Activated gamma-delta T cell treated with Interleukin-2 at 50 U/mL for 16 hours (primary cell): ENCODE results near the gene ITGB8.

Experiments
- DNase-seq: peaks from one replicate; pipeline ENCODE4 v3.0.0-alpha.2; 2020

The ITGB8 gene

DNA sequence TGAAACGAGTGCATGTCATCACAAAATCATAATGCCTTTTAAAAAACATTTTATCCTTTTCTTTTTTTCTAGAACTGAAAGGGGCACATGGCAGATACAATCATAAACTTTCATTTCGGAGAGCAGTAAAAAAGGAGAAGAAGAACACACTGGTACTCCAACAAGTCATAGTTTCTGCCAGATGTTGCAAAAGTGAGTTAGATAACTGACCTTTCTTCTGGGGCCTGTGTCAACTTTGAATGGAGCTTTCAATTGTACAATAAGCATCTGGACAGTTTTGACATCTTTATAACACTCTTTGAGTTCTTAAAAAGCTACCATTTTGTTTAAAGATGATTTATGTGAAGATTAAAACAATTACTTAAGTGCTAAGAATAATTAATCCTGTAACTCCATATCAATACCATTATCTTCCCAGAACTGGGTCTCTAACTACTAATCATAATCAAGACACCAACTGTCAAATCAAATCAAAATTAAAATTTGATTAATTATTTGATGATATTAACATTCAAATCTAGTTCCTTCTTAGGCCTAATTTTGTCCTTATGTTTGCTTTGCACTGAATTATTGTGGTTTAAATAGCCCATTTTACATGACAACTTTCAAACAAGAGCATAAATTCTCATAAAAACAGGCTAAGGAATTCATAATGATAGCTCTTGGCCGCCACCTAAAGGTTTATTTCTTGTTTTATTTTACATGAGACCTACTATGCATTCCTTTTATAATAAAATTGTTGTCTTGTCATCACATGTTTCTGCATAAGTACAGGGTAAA is 19.5 kb upstream of the ITGB8 start:
- no peak for DNase-seq

DNA sequence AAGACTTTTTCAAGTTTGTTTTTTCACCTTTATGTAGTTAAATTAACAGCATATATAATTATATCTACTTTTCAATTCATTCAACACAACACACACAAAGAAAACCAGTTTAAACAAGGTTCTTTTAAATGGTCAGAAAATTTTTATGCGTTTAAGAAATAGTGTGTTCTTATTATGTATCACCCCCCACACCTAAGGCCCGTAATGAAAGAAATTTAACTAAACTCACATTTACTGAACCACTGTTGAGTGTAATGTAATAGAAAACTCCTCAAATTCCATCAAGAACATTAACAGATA is 19.0 kb upstream of the ITGB8 start:
- no peak for DNase-seq

DNA sequence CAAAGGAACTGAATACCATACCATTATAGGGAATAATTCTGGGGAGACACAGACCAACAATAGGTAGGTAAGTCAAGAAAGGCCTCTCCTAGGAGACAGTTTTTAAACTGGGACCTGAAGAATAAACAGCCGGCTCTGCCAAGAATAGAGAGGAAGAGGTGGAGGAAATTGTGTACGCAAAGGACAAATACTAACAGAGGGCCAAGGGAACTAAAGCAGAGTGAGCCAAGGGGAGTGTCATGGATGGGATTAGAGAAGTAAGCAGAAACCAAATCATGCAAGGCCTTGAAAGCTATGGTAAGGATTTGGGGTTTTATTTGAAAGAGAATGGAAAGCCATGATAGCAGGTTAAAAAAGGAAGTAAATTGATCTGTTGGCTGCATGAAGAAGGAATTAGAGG is 18.1 kb upstream of the ITGB8 start:
- DNase-seq: no peak

DNA sequence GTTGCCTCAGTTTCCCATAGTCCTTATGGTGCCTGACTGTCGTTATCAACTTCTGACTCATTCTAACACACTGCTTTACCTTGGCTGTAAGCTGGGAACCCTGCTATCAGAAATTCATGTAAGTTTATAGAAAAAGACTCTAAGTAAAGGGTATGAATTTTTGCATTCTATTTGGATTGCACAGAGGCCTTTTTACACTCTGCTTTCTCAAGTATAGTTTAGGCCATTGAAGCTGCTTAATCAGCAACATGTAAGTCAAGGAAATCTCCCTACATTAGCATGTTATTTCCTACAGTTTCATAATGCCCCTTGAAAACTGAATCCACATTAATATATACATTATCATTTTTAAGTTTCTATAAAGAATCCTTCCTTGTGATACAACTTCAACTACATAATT is 17.1 kb upstream of the ITGB8 start:
- DNase-seq: no peak

DNA sequence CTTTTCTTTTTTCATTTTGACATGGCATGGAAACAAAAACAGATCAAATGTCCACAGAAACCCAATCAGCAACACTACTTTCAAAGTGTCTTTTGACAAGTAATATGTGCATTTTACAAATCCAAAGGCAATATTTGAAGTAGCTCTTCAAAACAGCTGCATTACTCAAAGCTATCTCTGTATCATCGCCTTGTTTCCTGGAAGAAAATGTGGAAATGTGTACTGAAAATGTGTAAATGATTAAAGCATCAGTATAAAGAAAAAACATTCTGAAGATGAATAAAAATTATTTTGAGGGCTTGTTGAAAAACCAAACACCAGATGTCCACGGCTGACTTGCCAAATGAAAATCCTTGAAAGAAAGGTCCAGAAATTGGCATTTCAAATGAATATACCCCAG is 16.5 kb upstream of the ITGB8 start:
- DNase-seq: no peak

DNA sequence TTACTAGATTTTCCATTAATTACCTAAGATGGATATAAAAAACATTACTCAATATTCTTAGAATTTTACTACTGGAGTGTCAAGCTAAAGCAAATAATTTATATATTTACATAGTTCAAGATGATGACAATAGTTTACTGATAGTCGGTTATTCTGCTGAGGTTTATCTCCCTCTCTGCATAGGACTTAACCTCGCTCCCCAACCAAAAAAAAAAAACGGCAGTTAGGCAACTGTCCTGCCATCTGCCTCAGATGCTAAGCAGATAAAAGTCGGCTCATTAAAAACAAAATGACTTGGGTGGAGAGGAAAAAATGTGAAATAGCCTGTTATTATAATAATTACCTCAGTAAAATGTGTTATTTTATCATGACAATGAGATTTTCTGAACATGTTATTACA is 14.0 kb upstream of the ITGB8 start:
- DNase-seq: no peak

DNA sequence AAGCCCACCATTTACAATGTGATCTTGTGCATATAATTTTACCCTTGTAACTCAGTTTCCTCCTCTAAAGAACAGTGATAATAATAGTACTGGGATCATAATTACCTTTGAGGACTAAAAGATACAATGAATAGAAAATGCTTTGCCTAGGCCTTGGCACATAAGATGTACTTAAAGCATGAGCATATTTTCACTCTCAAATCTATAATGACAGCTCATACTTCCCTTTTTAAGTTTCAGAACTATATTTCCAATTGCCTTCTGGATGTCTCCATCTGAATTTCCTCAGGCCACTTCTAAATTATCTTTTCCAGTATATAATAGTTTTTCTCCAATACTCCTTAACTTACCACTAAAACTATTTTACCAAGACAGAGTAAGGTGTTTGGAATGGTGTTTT is 13.3 kb upstream of the ITGB8 start:
- DNase-seq: no peak

DNA sequence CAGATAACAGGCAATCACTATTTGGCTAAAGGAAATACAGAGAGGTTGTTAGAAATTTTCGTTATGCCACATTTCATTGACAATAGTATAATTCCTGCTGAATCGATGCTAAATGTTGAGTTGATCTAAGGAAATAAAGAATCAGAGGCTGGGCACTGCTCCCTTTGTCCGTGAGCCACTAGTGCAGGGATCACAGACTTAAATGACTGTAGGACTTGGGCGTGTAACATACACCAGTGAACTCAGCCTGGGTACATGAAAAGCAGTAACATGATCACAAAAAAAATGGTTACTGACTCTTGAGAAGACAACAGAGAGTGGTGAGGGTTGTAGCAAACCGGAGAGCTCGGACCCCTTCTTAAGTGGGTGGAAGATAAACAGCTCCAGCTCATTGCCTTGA is 11.8 kb upstream of the ITGB8 start:
- DNase-seq: no peak

DNA sequence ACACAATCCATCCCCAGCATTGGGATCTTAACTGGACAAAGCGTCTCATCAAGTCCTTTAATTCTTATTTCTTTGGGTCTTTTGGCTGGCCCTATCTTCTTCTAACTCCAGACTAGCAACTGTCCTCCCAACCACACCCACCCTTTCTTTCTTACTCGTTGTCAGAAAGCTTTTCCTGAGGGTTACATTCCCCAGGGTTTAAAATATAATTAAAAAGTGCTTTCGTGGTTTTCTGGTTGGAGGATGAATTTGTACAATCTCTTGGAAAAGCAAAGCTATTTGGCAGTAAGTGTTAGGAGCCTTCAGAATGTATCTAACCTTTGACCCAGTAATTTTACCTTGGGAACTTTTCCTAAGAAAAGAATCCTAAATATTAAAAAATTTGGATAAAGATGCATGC is 10.4 kb upstream of the ITGB8 start:
- DNase-seq: no peak

DNA sequence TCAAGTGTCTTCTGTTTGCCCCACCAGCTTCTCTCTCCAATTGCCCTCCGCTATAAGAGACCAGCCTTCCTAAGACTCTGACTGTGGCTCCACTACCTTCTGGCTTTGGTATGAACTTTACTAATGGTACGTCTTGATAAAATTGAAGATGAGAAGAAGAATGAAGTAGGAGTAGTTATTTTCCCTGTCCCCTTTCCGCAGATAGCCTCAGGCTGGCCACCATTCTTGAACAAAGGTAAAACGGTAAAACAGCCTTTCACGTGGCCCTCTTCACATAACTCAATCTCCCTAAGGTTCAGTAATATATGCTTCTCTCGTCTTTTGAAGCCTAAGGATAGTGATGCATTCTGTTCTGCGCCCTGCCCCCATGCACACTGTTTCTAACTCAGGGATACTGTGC is 9.9 kb upstream of the ITGB8 start:
- no peak for DNase-seq

DNA sequence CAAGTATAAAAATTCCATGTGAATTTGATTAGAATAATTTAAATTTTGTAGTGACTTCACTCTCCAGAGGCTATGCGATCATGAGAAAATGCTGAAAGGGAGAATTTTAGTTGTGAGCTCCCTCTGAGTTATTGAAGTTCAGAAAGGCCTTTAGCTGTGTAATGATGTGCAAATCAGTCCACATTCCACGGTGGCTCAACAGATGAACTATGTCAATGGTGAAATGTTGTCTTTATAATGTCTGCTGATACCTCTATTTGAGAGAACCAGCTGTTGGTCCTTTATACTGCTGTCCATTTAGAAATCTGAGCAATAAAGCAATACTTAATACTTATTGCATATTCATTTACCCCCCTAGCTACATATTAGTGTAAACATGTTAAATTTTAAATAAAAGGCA is 7.1 kb upstream of the ITGB8 start:
- no peak for DNase-seq

DNA sequence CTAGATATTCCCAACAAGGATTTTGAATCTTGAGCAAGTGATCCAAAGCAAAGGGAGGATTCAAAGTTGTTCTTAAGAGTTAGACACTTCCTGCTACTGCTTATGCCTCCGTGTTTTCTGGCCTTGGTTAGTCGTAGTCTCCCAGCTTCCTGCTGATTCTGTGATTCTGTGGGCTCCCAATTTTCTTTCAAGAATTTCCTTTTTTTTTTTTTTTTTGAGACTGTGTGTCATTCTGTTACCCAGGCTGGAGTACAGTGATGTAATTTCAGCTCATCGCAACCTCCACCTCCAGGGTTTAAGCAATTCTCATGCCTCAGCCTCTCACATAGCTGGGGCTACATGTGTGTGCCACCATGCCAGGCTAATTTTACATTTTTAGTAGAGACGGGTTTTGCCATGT is 4.4 kb upstream of the ITGB8 start:
- no peak for DNase-seq

DNA sequence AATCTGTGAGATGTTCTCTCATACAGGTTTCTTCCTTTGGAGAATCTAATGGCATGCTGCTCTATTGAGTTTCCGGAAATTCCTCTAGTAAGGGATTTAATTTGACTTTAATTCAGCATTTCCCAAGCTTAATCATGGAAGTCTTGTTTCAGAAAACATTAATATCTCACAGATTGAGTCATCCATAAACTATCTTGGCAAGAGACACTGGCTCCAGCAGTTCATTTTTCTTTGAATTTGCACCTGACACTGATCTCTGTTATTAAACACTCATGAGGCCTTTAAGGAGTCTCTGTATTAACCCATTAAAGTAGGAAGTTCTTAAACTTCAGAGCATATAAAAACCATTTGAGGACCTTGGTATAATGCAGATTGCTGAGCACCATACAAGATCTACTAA is 3.6 kb upstream of the ITGB8 start:
- no peak for DNase-seq

DNA sequence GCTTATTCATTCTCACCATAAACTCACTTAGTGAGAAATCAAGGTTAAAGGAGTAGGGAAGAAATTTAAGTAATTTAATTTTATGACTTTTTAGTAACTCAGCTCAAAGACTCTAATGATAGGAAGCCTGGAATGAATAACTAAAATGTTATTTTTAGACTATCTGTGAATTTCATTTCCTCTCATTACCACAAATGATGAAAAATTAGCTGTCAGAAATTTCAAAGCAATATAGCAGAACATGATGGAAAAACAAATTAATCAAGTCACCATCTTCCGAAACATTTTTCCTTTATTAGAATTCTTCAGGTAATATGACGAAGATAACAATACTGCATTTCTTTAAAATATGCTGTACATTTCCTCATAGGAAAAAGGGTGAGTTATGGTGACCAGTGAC is 2.7 kb upstream of the ITGB8 start:
- no peak for DNase-seq

DNA sequence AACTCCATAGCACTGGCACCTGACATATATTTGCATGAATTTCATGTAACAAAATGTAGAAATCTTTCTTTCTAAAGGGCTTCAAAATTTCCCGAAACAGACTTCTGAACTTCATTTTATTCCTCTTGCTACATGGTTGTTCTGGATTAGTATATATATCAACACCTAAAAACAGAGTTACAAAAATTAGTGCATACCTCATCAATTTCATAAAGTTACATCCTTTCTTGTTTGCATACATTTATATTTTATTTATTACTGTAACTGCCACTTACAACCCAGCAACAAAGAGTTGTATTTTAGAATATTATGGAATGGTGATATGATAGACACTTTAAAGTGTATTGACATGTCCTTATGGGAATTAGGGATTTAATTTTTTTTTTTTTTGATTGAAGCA is 2.0 kb upstream of the ITGB8 start:
- no peak for DNase-seq

DNA sequence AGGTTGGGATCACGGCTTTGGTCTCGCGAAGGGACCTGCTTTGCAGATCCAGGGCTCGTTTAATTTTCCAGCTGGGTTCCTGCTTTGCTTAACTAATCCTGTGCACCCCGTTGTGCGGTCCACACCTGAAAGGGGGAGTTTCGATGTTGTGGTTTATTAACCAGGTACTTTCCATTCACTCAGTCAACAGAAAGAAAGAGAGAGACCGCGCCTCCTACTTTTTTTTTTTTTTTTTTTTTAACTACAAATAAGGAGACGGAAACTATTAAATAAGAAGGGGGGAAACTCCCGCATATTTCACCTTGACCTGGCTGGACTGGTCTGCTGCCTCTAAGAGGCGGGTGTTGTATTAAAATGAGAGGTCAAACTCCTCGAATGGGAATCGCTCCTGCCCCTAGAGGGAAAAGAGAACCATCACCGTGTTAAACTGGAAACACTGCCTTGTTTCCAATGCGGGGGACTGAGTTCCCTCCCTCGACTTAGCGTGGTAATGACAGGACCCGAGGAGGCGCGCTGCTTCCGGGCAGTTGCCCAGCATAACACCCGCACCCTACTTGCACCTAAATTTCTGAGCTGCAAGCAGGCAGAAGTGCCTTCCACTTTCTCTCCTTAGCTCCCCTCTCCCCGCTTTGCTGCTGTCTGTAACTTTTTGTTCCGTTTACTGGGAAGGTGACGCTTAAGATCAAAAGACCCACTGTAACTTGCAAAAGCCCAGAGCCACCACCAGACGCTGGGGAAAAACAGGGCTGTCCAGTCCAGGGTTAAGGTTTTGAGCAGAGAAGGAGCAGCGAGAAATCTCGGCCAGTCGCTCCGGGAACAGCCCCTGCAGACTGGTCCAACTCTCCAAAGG is 1.1 kb upstream of the ITGB8 start:
- DNase-seq: no peak

DNA sequence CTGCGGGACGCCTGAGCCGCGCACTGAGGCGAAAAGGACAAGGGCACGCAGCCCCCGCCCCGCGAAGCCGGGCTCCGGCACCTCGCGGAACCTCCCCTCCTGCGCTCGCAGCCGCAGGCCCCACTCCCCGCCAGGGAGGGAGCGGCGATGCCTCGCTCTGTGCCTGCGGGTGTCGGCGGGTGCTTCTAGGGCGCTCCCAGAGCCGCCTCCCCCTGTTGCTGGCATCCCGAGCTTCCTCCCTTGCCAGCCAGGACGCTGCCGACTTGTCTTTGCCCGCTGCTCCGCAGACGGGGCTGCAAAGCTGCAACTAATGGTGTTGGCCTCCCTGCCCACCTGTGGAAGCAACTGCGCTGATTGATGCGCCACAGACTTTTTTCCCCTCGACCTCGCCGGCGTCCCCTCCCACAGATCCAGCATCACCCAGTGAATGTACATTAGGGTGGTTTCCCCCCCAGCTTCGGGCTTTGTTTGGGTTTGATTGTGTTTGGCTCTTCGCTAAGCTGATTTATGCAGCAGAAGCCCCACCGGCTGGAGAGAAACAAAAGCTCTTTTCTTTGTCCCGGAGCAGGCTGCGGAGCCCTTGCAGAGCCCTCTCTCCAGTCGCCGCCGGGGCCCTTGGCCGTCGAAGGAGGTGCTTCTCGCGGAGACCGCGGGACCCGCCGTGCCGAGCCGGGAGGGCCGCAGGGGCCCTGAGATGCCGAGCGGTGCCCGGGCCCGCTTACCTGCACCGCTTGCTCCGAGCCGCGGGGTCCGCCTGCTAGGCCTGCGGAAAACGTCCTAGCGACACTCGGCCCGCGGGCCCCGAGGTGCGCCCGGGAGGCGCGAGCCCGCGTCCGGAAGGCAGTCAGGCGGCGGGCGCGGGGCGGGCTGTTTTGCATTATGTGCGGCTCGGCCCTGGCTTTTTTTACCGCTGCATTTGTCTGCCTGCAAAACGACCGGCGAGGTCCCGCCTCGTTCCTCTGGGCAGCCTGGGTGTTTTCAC is 519 bp downstream of the ITGB8 start:
- DNase-seq: no peak

DNA sequence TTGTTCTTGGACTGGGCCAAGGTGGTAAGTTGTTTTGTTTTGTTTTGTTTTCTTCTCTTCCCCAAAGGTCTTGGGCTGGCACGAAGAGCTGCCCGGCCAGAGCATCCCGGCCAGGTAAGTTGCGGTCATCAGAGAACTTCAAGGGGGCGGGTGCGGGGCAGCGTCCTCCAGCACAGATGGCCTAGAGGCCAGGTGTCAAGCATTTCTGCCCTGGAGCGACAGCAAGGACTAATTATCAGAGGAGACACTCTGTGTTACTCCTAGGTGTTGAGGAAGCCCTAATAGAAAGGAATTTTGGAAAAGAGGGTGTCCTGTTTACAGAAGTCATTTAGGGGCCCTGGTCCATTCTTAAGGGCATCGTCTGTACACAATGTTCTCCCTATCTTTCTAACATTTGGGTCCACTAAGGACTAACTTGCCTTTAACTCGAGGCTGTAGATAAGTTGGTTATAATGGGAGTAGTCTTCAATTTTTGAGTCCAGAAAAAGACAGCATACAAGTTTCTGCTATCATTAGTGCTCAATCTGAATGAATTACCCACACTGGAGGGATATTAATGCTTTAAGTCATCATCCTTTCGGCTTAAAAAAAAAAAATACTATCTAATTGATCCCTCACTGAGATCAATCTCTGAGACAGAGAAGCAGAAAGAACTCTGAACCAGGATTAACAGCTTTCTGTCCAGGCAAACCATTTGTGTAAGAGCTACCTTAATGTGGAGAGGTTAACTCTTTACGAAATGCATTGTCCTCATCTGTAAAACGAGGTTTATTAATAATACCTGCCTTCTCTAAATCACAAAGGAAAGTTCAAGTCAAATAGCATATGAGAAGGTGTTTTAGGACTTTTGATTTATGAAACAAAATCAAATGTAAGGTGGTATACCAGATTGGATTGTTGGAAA is 1.5 kb downstream of the ITGB8 start:
- DNase-seq: no peak

DNA sequence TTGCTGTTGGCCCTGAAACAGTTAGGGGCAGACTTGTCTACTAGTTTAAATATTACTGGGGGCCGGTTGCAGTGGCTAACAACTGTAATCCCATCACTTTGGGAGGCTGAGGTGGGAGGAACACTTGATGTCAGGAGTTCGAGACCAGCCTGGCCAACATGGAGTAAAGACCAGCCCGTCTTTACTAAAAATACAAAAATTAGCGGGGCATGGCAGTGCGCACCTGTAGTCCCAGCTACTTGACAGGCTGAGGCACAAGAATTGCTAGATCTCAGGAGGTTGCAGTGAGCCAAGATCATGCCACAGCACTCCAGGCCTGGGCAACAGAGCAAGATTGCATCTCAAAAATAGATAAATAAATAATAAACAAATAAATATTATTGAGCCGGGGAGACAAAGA is 7.6 kb downstream of the ITGB8 start:
- DNase-seq: no peak

DNA sequence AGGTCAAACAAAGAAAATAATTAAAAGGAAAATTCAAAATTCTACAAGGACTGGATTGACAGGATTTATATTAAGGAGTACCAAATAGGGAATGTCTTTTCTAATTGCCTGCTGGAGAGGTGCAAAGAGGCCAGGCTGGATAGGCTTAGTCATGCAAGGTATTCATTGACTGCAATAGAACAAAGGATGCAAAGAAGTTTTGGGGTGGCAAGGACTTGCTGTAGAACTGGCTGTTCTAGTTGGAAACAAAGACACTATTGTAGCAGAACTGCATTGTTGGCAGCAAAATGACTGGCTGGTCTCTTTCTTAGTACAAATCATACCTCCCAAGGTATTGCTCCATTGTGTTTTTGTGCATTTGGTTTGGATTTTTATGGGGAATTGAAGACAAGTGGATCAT is 10.1 kb downstream of the ITGB8 start:
- DNase-seq: no peak

DNA sequence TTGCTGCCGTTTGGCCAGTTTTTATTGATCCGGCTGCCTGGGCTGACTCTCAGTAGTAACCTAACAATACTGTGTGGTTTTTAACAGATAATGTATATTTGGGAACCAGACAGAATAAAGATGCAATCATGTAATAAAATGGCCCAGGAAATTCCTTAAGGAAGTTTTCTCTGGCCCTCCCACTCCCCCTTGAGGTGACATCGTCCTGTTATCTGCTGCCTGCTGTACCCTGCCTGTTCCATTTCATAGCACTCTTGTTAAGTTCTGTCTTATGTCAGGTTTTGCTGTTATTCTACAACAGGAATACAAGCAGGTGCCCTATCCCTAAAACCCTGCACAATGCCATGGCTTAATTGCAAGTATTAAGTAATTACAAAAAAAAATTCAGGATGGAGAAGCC is 12.5 kb downstream of the ITGB8 start:
- no peak for DNase-seq

DNA sequence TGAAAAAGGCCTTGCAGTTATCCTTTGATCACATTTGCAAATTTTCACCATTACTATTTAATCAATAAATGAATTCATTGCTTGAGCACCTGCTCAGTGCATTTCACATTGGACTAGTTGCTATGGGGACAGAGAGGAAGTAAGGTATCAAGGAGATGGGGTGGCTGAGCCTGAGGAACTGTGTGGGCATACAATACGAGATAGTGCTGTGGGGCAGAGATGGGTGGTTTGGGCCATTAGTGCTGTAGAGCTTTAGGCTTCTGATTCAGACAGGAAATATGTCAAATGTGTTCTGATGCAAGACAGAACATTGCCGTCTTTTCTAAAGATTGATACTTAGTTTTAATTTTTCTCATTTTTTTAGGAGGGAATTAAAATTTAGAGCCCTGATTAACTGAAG is 13.2 kb downstream of the ITGB8 start:
- DNase-seq: no peak

DNA sequence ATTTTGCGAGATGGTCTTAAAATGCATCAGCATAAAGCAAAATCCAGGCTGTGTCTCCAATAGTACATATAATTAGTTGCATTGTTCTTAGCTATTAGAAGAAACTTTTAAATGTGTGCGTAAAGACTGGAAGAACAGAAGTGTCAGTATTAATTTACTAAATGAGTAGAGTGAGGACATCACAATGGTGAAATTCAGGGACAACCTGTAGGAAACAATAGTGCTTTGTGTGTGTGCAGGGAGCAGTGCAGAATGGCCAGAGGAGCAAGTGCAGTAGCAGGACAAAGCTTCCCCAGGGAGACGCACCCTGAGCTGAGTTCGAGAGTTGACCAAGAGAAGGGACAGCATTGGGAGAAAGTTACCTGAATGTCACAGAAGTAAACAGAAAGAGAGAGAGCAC is 13.7 kb downstream of the ITGB8 start:
- no peak for DNase-seq
